Urothelium cell line (cell line): ENCODE results near the gene APBA3.

ENCODE experiments used
- DNase-seq: peaks from one replicate; pipeline ENCODE4 v3.0.0; 2011; ENCODE audit warnings: low spot score, mixed read lengths
- FAIRE-seq: peaks from 2 replicates; lab custom pipeline; 2011; peaks lifted over from hg19 to GRCh38; lab: Jason Lieb, UNC

Gene APBA3

DNA sequence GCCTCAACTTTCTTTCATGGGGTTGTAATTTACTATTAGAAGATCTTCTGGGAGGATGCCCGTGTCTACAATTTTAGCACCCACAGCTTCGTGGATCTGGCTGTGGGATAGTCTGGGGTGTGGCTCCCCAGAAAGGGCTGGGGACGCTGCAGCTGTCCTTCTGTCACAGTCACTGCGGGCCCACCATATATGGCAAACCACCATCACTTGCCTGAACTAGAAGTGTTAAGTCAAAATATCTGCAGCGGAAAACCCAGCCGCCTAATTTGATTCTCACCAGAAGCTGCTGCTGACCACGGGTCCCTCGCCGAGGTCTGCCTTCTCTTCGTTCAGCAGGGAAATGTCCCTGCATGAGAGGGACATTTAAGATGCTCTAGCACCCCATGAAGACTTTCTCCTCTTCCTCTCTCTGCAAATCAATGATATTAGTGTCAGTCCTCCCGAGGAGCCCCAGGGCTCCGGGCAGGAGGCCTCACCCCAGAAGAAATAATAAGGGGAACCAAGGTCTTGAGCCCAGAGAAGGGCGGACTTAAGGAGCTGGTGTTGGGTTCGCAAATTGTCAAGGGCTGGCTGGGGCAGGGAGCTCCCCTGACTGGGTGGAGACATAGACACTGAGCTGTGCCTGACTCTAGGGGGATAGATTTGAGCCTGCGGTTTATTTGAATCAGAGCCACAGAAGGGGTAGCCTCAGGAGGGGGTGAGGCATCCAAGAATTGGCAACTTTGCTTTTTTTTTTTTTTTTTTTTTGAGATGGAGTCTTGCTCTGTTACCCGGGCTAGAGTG is 27.7 kb upstream of the APBA3 start:
- FAIRE-seq (no peak), DNase-seq (no peak)

DNA sequence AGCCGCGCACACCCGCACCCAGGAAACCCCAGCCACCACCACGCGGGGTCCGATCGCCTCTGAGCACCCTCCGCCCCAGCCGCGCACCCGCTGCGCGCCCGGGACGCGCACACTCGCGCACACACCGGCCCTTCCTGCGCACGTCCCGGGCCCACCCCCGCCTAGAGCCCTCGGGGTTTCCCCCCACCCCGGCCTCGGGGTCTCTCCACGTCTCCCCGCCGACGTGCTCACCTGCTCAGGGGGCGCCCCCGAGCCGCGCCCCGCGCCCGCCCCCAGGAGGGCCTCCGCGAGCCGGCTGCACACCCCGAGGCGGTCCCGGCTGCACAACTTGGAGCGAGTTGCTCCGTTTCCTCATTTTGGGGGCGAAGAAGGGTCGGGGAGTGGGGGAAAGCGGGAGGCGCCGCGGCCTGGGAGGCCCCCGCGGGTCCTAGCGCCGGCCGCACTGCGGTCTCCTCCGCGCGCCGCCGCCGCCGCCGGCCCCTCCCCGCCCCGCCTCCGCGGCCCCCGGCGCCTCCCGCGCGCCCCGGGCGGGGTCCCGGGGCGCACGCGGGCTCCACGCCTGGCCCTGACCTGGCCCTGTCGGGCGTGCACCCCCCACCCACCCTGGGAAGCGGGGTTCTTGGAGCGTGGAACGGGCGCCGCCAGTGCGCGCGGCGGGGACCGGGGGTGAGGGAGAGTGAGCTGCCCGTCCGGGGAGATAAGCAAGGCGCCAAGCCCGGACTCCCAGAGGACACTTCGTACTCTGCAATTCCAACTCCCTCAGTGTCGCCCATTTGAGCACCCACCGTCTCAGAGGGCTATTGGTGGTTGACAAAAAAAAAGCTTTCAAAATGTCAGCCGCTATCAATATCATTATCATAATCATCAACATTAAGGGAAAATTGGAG is 24.7 kb upstream of the APBA3 start, which contains the start of gene MATK:
Gene MATK, minus strand, starts transcription at position 444 of the 887 bp plus-strand sequence. CDS start 1,246 bp downstream, outside the sequence.
- FAIRE-seq (no peak), DNase-seq (no peak)

DNA sequence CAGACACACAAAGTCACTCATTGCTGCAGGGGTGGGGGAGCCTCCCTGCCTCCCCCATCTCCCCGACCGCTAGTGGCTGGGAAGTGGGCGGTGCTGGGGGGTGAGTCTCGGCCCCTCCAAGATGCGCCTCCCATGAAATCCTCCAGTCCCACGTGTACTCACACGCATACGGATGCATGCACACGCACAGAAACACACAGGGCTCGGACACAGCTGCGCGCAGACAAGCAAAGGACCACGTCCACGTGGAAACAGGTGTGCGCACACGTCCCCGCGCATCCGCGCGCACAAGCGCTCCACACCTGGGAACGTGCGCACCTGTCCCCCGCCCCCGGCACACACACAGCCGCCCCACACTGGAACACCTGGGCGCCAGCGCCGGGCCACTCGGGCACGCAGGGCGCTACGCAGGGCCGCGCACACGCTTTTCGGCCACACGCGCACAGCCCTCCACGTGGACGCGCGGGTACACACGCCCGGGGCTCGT is 24.0 kb upstream of the APBA3 start:
- DNase-seq: no peak
- no peak for FAIRE-seq

DNA sequence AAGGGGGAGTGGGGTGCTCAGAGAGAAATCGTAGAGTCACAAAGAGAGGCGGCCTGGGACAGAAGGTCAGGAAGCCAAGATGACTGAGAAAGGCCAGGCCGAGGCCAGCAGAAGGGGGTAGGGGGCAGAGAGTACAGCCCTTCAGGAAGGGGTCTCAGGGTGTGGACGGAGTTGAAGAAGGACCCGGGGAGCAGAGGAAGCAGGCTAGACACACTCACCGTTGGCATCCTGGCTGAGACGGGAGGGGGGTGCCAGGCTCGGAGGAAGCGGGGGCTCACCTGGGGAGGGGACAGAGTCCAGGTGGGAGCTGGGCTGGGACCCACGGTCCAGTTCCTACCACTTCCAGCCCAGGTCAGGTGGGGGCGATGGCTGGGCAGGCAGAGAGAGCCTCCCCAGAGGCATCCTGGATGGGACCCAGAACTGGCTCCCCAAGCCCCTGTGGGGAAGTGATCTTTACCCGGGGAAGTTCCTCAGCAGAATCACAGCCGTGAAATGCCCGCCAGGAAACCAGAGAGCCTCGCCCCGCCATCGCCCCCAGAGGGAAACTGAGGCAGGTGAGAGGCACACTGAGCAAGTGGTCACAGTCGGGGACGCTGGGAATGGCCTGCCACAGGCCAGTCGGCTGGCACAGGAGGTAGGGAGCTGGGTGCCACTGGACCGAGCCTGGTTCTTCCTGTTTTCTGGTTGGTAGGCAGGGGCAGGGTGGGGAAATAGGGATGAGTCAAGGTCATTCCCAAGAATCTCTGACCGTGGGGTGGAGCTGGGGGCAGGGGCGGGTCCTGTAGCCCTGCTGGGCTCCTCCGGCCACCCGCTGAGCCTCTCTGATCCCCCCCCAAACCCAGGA is 23.3 kb upstream of the APBA3 start:
- DNase-seq: peak; percentile 22
- FAIRE-seq: no peak

DNA sequence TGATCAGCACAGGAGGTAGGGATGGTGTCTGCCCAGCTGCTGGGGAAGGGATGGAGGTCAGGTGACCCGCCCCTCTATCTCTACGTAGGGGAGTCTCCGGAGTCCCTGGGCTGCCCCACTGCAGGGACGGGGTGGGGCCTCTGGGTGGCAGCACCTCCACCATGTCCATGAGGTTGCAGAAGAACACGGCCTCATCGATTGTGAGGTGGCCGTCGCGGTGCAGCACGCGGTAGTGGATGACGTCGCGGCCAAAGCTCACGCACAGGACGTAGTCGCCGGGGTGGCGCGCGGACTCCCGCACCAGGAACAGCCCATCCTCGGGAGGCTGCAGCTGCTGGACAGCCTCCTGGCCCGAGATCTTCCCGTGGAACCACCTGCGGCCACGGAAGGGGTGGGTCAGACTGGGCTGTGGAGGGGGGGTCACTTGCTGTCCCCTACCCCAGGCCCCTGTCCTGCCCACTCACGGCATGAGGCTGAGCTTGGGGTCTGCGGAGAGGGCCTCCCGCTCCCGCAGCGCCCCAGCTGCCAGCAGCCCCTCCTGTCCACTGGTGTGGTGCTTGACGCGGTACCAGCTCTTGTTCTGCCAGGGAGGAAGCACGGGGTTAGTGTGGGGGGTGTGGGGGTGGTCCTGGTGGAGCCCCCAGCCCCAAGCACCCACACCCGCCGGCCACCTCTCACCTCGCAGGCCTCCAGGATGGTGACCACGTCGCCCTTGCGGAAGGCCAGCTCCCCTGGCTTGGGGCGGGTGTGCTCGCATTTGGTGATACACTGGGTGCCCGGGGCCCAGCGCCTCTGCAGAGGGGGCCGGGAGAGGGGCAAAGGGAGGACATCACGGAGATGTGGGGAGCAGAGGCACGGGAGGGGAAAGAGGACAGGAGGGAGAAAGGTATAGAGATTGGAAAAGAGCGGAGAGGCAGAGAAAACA is 22.4 kb upstream of the APBA3 start:
- no peak for FAIRE-seq
- DNase-seq: no peak

DNA sequence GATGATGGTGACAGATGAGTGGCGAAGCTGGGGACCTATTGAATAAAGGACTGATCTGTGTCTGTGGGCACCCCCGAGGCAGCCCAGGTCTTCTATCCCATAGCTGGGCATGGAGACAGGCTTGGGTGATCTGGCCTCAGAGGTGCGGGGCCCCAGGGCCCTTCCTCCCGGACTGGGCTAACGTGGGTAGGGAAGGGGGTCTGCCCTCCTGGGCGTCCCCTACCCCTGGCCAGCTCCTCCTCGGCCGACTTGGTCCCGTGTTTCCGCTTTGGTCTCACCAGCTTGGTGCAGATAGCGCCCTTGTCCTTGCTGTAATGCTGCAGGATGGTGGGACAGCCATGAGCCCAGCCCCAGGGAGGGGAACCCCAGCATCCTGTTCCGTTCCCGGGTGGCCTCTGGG is 21.4 kb upstream of the APBA3 start:
- FAIRE-seq: no peak

DNA sequence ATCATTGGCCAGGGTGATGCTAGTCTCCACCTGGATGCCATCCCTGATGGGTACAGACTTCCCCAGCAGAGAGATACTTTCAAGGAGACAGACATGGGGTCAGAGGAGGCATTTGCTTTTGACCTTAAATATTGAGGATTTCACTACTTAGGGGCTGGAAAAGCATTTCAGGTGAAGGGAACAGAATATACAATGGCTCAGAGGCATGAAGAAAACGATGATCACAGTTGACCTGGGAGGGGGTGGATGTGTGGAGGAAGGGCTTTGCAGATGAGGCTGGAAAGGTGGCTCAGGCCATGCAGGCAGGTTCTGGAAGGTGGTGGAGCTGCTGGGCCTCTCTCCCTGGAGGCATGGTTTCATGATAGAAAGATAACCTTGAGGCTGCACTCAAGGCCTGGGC is 20.8 kb upstream of the APBA3 start:
- no peak for DNase-seq
- FAIRE-seq: no peak

More for the DNA sequence above, 21.4 kb upstream of the APBA3 start:
- DNase-seq: no peak

DNA sequence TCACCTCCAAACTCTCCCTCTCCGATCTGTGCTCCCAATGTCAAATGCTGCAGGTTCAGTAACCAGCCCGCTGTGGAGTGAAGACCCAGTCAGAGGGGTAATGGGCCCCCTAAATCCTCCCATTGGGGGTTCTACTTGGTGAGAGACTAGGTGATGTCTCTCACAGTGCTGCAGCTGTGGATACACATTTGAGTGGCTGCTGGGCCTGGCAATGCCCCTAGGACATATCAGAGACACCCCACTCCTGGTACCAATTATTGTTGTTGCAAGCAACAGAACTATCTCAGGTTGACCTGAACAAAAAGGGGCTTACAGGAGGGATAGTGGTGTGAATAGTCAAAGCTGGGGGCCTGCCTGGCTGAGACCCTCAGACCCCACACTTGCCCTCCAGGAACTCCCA is 20.1 kb upstream of the APBA3 start:
- DNase-seq (no peak), FAIRE-seq (no peak)

DNA sequence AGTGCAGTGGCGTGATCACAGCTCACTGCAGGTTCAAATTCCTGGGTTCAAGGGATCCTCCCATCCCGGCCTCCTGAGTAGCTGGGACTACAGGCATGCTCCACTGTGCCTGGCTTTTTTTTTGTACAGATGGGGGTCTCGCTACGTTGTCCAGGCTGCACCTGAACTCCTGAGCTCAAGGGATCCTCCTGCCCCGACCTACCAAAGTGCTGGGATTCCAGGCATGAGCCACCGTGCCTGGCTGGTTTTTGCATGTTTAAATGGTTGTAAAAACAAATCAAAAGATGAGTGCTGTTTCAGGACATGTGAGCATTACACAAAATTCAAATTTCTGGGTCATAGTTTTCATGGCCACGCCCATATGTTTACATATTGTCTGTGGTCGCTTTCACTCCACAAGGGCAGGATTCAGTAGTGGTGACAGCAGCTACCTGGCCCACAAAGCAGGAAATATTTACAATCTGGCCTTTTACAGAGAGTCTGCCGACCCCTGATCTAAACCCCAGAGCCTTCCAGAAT is 19.4 kb upstream of the APBA3 start:
- no peak for FAIRE-seq
- DNase-seq: no peak

DNA sequence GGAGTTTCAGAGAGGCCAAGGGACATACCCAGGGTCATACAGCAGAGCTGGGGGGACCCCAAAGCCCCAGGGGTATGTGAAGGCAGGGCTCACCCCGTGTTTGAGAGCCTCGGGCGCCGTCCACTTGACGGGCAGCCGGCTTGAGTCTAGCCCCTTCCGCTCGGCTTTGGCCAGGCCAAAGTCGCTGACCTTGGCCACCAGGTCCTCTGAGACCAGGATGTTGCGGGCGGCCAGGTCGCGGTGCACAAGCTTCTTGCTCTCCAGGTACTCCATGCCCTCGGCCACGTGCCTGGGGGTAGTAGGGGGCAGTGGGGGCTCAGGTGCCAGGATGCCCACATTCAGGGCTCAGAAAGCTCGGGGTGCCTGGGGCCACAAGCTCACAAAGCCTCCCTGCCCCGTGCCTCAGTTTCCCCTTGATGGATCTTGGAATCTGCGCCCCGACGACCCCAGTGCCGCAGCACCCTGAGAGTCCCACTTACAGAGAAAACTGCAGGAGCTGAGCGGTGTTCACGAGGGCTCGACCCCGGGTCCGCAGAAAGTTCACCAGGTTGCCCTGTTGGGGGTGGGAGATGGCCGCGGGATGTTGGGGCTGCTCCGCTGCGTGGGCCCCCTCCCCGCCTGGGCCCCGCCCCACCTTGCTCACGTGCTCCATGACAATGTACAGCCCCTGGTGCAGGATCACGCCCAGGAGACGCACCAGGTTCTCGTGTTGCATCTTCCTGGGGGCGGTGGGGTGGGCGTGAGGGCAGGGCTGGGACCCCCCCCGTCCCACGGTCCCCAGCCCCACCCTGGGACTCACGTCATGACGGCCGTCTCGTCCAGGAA is 17.6 kb upstream of the APBA3 start:
- no peak for FAIRE-seq

DNA sequence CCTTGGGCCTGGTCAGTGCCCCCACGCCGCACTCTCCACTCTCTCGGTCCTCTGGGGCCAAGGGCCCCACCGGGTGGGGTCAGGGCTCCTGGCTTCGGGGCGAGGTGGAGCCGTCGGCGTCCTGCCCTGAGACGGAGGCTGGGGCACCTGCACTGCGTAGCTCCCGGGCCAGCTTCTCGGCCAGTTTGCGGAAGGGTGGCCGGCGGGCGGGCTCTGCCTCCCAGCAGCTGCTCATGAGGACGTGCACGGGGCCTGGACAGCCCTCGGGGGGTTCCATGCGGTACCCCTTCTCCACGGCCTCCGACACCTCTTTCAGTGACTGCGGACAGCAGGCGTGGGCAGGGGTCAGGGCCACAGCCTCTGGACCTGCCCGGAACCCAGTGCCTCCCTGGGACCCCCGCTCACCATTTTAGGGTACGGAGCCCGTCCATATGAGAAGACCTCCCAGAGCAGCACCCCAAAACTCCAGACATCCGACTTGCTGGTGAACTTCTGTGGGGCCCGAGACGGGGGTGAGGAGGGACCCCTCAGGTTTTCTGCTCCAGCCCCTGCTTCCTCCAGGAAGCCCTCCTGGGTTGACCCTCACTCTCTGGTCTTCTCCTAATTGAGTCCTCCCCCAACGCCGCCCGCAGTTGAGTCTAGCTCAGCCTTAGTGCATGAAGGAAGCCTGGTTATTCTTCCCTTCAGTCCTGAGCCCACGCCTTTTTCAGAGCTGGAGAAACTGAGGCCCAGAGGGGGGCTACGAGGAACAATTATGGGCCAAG is 16.8 kb upstream of the APBA3 start:
- FAIRE-seq: no peak
- no peak for DNase-seq

More for the DNA sequence above, 17.6 kb upstream of the APBA3 start:
- DNase-seq: no peak

DNA sequence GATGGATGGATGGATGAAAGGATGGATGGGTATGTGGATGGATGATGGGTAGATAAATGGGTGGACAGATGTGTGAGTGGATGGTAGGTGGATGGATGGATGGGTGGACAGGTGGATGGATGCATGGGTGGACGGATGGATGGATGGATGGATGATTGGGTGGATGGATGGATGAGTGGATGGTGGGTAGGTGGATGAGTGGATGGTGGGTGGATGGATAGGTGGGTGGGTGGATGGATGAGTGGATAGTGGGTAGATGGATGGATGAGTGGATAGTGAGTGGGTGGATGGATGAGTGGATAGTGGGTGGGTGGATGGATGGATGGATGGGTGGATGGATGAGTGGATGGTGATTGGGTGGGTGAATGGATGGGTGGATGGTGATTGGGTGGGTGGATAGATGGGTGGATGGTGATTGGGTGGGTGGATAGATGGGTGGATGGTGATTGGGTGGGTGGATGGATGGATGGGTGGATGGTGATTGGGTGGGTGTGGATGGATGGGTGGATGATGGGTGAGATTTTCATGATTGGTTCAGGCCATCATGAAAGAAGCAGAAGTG is 15.1 kb upstream of the APBA3 start:
- no peak for DNase-seq
- peak; percentile 67 for FAIRE-seq

DNA sequence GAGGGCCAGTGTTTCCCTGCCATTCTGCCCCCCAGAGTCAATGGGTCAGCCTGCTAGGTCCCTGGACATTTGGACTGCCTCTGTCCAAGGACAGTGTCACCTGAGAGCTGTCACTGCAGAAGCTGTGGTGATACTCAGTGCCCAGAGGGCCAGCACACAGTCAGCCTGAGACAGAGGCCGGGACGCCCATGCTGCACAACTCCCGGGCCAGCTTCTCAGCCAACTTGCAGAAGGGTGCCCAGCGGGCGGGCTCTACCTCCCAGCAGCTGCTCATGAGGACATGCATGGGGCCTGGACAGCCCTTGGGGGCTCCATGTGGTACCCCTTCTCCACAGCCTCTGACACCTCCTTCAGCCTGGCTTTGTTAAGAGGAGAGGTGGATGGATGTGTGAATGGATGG is 14.3 kb upstream of the APBA3 start:
- FAIRE-seq: no peak
- DNase-seq: no peak

DNA sequence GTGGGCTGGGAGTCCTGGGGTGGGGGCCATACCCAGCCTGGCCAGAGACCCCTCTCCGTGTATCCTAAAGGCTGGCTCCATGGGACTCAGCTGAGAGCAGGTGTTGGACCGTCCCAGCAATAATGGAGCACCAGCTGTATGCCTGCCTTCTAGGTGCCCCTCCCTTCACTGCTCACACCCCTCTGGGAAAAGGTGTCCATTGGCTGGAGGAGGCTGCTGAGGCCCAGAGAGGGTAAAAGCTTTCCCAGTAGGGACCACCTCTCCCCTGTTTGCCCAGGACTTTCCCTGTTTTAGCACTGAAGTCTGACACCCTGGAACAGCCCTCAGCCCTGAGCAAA is 13.9 kb upstream of the APBA3 start:
- no peak for FAIRE-seq
- no peak for DNase-seq

DNA sequence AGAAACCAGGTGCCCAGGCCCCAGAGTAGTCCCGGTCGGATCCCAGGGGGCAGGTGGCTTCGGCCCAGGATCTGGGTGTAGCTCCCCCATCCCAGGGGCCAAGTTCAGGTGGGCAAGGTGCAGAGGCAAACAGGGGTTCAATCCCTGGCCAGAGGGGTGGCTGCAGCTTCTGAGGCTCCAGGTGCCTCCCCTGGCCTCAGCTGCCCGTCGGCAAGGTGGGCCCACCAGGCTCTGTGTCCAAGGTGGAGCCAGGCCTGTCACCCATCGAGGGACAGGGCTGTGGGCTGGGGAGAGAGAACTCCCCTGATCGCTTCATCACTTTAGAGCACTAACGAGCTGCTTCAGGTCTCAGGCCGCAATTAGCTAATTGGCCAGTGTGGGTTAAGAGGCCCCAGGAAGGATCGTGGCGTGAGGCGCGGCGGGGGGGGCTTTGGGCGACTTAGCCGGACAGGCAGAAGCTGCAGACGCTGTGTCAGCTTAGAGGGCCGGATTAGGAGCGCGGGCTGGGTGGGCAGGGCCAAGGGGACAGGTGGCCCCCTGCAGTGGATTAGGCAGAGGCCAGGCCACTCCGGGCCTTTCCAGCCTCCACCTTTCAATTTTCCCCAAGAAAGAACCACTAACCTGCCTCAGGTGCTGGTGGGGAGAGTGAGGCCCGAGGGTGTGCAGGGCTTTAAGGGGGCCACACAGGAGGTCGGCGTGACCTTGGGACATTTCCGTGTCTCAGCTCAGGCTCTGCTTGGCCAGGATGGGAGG is 13.3 kb upstream of the APBA3 start:
- no peak for DNase-seq
- no peak for FAIRE-seq

DNA sequence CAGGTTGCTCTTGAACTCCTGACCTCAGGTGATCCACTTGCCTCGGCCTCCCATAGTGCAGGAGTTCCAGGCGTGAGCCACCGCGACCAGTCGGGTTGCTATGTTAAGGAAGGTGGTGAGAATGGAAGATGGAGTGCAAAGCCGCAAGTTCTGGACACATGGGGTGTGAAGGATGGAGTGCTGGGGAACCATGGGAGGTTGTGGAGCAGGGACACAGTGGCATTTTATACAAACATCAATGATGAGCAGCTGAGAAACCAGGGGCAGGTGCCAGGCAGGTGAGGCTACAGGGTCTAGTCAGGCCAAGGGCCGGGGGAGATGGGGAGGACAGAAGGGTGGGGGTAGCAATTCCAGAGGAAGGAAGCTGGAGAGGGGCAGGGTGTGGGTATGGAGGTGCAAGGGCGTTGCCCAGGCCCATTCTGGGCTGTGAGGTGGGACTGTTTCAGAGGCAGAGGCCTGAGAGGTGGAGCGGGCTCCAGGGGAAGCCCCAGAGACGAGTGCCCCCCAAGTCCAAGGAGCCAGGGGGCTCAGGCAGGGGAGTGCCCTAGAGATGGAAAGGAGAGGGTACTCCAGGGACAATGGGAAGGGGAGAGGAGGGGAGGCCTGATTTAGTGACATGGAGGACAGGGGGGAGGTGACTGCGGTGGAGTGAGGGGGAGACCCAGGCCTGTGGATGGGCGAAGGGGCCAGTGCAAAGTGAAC is 12.5 kb upstream of the APBA3 start:
- DNase-seq (no peak), FAIRE-seq (no peak)
